Chondrocyte (in vitro differentiated cells): ENCODE data around the gene FAAP20. TPM values are rescaled to one million over a fixed set of nuclear protein-coding genes. Genes with fewer than 3 reads are reported as not detected.

Experiments
- DNase-seq: peaks from one replicate; pipeline ENCODE4 v3.0.0; 2021; ENCODE audit warnings: mixed read lengths, low spot score
- H3K27ac Mint-ChIP-seq: one replicate; pipeline ENCODE4 v1.8.0; 2021; ENCODE audit warnings: mild to moderate bottlenecking, moderate library complexity, mixed read lengths; ENCODE audit not compliant: unreplicated experiment
- H3K27me3 Mint-ChIP-seq: 2 replicates; pipeline ENCODE4 v1.8.0; 2021; ENCODE audit warnings: low read depth, mixed read lengths
- H3K36me3 Mint-ChIP-seq: 2 replicates; pipeline ENCODE4 v1.8.0; 2021; ENCODE audit warnings: low read depth, mixed read lengths
- H3K4me1 Mint-ChIP-seq: 2 replicates; pipeline ENCODE4 v1.8.0; 2021; ENCODE audit warnings: low read depth, mild to moderate bottlenecking, mixed read lengths
- H3K4me3 Mint-ChIP-seq: one replicate; pipeline ENCODE4 v1.8.0; 2021; ENCODE audit warnings: mild to moderate bottlenecking, moderate library complexity, mixed read lengths; ENCODE audit not compliant: unreplicated experiment
- H3K9me3 Mint-ChIP-seq: 2 replicates; pipeline ENCODE4 v1.8.0; 2021; ENCODE audit warnings: low read depth, mixed read lengths
- CTCF ChIP-seq: fragments of 200-600 bp; sonication (generic); IDR thresholded peaks from 2 replicates; pipeline ENCODE4 v1.5.0; 2021; ENCODE audit warnings: antibody characterized with exemption, mild to moderate bottlenecking, moderate library complexity
- total RNA-seq: library from RNA; stranded (reverse); gene quantifications from 3 replicates; pipeline ENCODE4 v1.2.1, GENCODE V29; 2021

FAAP20 gene
- total RNA-seq, 1 donor from 2014 or later = 69.2 TPM

GRCh38 chr1:2229037-2229864 is 34.7 kb upstream of the FAAP20 start:
- peak overlapping the region; percentile 97 for H3K4me3 Mint-ChIP-seq
- H3K36me3 Mint-ChIP-seq = peaks cover 8% of the 10 kb centered on the region
- no peaks in the 10 kb centered on the region for H3K9me3 Mint-ChIP-seq
- DNase-seq = no peak
- peaks cover 41% of the 10 kb centered on the region for H3K4me1 Mint-ChIP-seq
- H3K27me3 Mint-ChIP-seq = no peaks in the 10 kb centered on the region
- TF ChIP-seq CTCF = peak; percentile 39
- peak overlapping the region; percentile 98 for H3K27ac Mint-ChIP-seq

GRCh38 chr1:2228694-2229036 is 34.1 kb upstream of the FAAP20 start:
- Mint-ChIP-seq H3K9me3 (no peaks in the 10 kb centered on the region), H3K36me3 (peaks cover 8% of the 10 kb centered on the region), H3K27me3 (no peaks in the 10 kb centered on the region), H3K27ac (peak overlapping the region; percentile 98), H3K4me1 (peaks cover 35% of the 10 kb centered on the region), H3K4me3 (peak overlapping the region; percentile 97)
- peak; percentile 88 for DNase-seq
- TF ChIP-seq CTCF = no peak

- Mint-ChIP-seq H3K4me3 (peak within 1 kb of the TSS; percentile 97), H3K36me3 (peaks cover 8% of the 10 kb centered on the region), H3K9me3 (no peaks in the 10 kb centered on the region), H3K27me3 (no peaks in the 10 kb centered on the region), H3K4me1 (peaks cover 30% of the 10 kb centered on the region), H3K27ac (peak within 1 kb of the TSS; percentile 98)
- no peak for DNase-seq
- TF ChIP-seq CTCF = no peak
Measured at GRCh38 chr1:2228157-2228594, 33.6 kb upstream of the FAAP20 start, which contains the start of gene SKI. TSS of gene SKI (plus strand) at chr1:2228319. CDS start at chr1:2228767, 448 bp downstream.

GRCh38 chr1:2227346-2228156 is 33.0 kb upstream of the FAAP20 start:
- Mint-ChIP-seq H3K36me3 (peaks cover 8% of the 10 kb centered on the region), H3K4me3 (peak overlapping the region; percentile 22), H3K27ac (no peak overlapping the region), H3K4me1 (peaks cover 25% of the 10 kb centered on the region), H3K9me3 (no peaks in the 10 kb centered on the region), H3K27me3 (no peaks in the 10 kb centered on the region)
- peak; percentile 38 for TF ChIP-seq CTCF
- DNase-seq = peak; percentile 92
